OCI-LY7 (cell line): ENCODE data around the gene GPR34. TPM values are rescaled to one million over a fixed set of nuclear protein-coding genes. Genes with fewer than 3 reads are reported as not detected.

ENCODE experiments used
- BruUV-seq: library from RNA; stranded (reverse); fragments of 400-500 nt; replicated peaks from 2 replicates; lab custom pipeline; 2021; lab: Mats Ljungman, UMichigan
- CTCF ChIA-PET: fragments of 300-600 bp; sonication (Branson Sonifier 250); formaldehyde crosslinking; loops from one replicate; lab custom pipeline; 2022; ENCODE audit warnings: antibody characterized with exemption; ENCODE audit not compliant: unreplicated experiment; lab: Charles Lee
- POLR2A ChIA-PET: fragments of 300-600 bp; sonication (Branson Sonifier 250); formaldehyde crosslinking; loops from one replicate; lab custom pipeline; 2022; ENCODE audit warnings: antibody characterized with exemption; lab: Charles Lee
- DNase-seq: peaks from one replicate; pipeline ENCODE4 v3.0.0-alpha.2; 2015; ENCODE audit warnings: low spot score
- H2AFZ ChIP-seq: fragments of 200-600 bp; sonication (generic), shearing (Covaris generic); 2 replicates; pipeline ENCODE4 v1.6.1; 2014; ENCODE audit warnings: mild to moderate bottlenecking, antibody characterized with exemption, low read length, moderate library complexity
- H3K27ac ChIP-seq: fragments of 200-600 bp; sonication (generic); 2 replicates; pipeline ENCODE4 v1.5.1; 2014; ENCODE audit warnings: mixed run types, low read depth, mild to moderate bottlenecking, moderate library complexity, low read length, inconsistent platforms; ENCODE audit not compliant: poor library complexity, severe bottlenecking
- H3K36me3 ChIP-seq: fragments of 200-600 bp; sonication (generic); 2 replicates; pipeline ENCODE4 v1.6.1; 2014; ENCODE audit warnings: mild to moderate bottlenecking, antibody characterized with exemption, low read length, moderate library complexity, mixed read lengths; ENCODE audit not compliant: insufficient read depth
- H3K4me1 ChIP-seq: fragments of 200-600 bp; sonication (generic); 2 replicates; pipeline ENCODE4 v1.5.1; 2014; ENCODE audit warnings: mild to moderate bottlenecking, low read length; ENCODE audit not compliant: insufficient read depth, poor library complexity, severe bottlenecking
- H3K4me2 ChIP-seq: fragments of 200-600 bp; sonication (generic); 2 replicates; pipeline ENCODE4 v1.6.1; 2014; ENCODE audit warnings: mild to moderate bottlenecking, low read length
- H3K4me3 ChIP-seq: fragments of 200-600 bp; sonication (generic); 2 replicates; pipeline ENCODE4 v1.5.1; 2014; ENCODE audit warnings: mild to moderate bottlenecking, low read depth, low read length; ENCODE audit not compliant: poor library complexity, severe bottlenecking
- H3K79me2 ChIP-seq: fragments of 200-600 bp; sonication (generic); 2 replicates; pipeline ENCODE4 v1.6.1; 2016; ENCODE audit warnings: low read depth, mild to moderate bottlenecking, low read length, moderate library complexity, mixed read lengths; ENCODE audit not compliant: insufficient read depth
- H3K9me2 ChIP-seq: fragments of 200-600 bp; sonication (generic); 2 replicates; pipeline ENCODE4 v1.6.1; 2016; ENCODE audit warnings: mild to moderate bottlenecking, low read length, mixed read lengths; ENCODE audit not compliant: insufficient read depth
- H3K9me3 ChIP-seq: fragments of 200-600 bp; sonication (generic); 2 replicates; pipeline ENCODE4 v1.6.1; 2014; ENCODE audit warnings: mild to moderate bottlenecking, mixed run types, low read length, mixed read lengths
- H4K20me1 ChIP-seq: fragments of 200-600 bp; sonication (generic); 2 replicates; pipeline ENCODE4 v1.6.1; 2014; ENCODE audit warnings: mild to moderate bottlenecking, antibody characterized with exemption, low read length, moderate library complexity, mixed read lengths; ENCODE audit not compliant: insufficient read depth
- CTCF ChIP-seq: fragments of 200-600 bp; sonication (generic); conservative IDR thresholded peaks from 2 replicates; pipeline ENCODE4 v1.5.1; 2014; ENCODE audit warnings: mild to moderate bottlenecking, antibody characterized with exemption, low read length, moderate library complexity, mixed read lengths
- EZH2phosphoT487 ChIP-seq: fragments of 200-600 bp; sonication (generic); IDR thresholded peaks from 2 replicates; pipeline ENCODE4 v1.6.1; 2018; ENCODE audit warnings: low read depth, borderline replicate concordance, mild to moderate bottlenecking, mixed run types, antibody characterized with exemption, low read length, moderate library complexity, mixed read lengths
- intact Hi-C: fragments of 100-400 bp; cut with micrococcal nuclease; formaldehyde crosslinking; loops from one replicate; pipeline ENCODE4 v1.10.0; 2022; ENCODE audit not compliant: unreplicated experiment
- total RNA-seq, 2 experiments: library from RNA; depleted of rRNA in 1 of 2; stranded (reverse); fragments of >200 nt in 1 of 2; shearing (Covaris generic) in 1 of 2; gene quantifications; 2 replicates each; pipeline ENCODE4 v1.2.3, GENCODE V29; 2014 to 2022

The GPR34 gene
- total RNA-seq, 2 experiments from 2014 or later, result not detected

- CTCF ChIA-PET, result no interaction called here
- POLR2A ChIA-PET, result no interaction called here
- H3K4me2 ChIP-seq, result no peak overlapping the region
- H3K9me2 ChIP-seq, result no peaks in the 10 kb centered on the region
- peaks cover 13% of the 10 kb centered on the region for H3K36me3 ChIP-seq
- no peaks in the 10 kb centered on the region for H3K4me1 ChIP-seq
- TF ChIP-seq EZH2phosphoT487 (no peak), CTCF (no peak)
- H4K20me1 ChIP-seq, result no peaks in the 10 kb centered on the region
- H2AFZ ChIP-seq, result no peak overlapping the region
- no peaks in the 10 kb centered on the region for H3K79me2 ChIP-seq
- intact Hi-C loops, result no loop called here
- DNase-seq, result no peak
- H3K4me3 ChIP-seq, result no peak overlapping the region
- no TSS peak for BruUV-seq
- no peak overlapping the region for H3K27ac ChIP-seq
- H3K9me3 ChIP-seq, result no peaks in the 10 kb centered on the region
Observed at GRCh38 chrX:41666251-41666650, 22.5 kb upstream of the GPR34 start.

- no peak for TF ChIP-seq EZH2phosphoT487
- no peak for TF ChIP-seq CTCF
- H3K36me3 ChIP-seq, result peaks cover 13% of the 10 kb centered on the region
- no TSS peak for BruUV-seq
- ChIA-PET POLR2A (no interaction called here), CTCF (no interaction called here)
- H3K27ac ChIP-seq, result no peak overlapping the region
- H3K4me1 ChIP-seq, result no peaks in the 10 kb centered on the region
- no peaks in the 10 kb centered on the region for H4K20me1 ChIP-seq
- no peaks in the 10 kb centered on the region for H3K79me2 ChIP-seq
- no peak overlapping the region for H2AFZ ChIP-seq
- no peak overlapping the region for H3K4me3 ChIP-seq
- no peaks in the 10 kb centered on the region for H3K9me3 ChIP-seq
- intact Hi-C loops, result no loop called here
- no peaks in the 10 kb centered on the region for H3K9me2 ChIP-seq
- DNase-seq, result no peak
- no peak overlapping the region for H3K4me2 ChIP-seq
Observed at GRCh38 chrX:41667631-41668030, 21.1 kb upstream of the GPR34 start.

- Histone ChIP-seq H3K4me1 (no peaks in the 10 kb centered on the region), H3K4me3 (no peak overlapping the region), H2AFZ (no peak overlapping the region), H3K4me2 (no peak overlapping the region), H3K36me3 (peaks cover 9% of the 10 kb centered on the region), H3K9me3 (no peaks in the 10 kb centered on the region), H3K79me2 (no peaks in the 10 kb centered on the region), H3K9me2 (no peaks in the 10 kb centered on the region), H3K27ac (no peak overlapping the region), H4K20me1 (no peaks in the 10 kb centered on the region)
- BruUV-seq, result no TSS peak
- no peak for DNase-seq
- intact Hi-C loops, result no loop called here
- ChIA-PET POLR2A (no interaction called here), CTCF (no interaction called here)
- TF ChIP-seq EZH2phosphoT487 (no peak), CTCF (no peak)
Observed at GRCh38 chrX:41670112-41670511, 18.7 kb upstream of the GPR34 start.
